Thymus (tissue), 11 donors: ENCODE results near the gene IGSF23. TPM values are rescaled to one million over a fixed set of nuclear protein-coding genes. Genes with fewer than 3 reads are reported as not detected.
A peak's percentile ranks its signal among the peaks of the same experiment; 100 is the strongest.
"Not testable (repeated sequence)": the region's sequence is repeated elsewhere in the genome, so short reads cannot be mapped to it uniquely, and the experiment has no call there.

ENCODE experiments used
- DNase-seq, 9 donors: peaks; one replicate each; pipeline ENCODE4 v3.0.0-alpha.2; 2013; ENCODE audit warnings: low spot score in 9 of 9, low read depth in 6 of 9, missing footprints in 1 of 9
- H3K27ac ChIP-seq, 2 donors: one replicate each; pipeline ENCODE4 v1.5.1; 2013; ENCODE audit warnings: control low read depth in 1 of 2, low read depth in 1 of 2, low read length in 1 of 2, mild to moderate bottlenecking in 1 of 2, moderate library complexity in 1 of 2
- H3K27me3 ChIP-seq, 2 donors: one replicate each; pipeline ENCODE4 v1.5.1; 2013; ENCODE audit warnings: low read length in 1 of 2; ENCODE audit not compliant: control insufficient read depth in 2 of 2, insufficient read depth in 1 of 2
- H3K36me3 ChIP-seq, 2 donors: one replicate each; pipeline ENCODE4 v1.5.1; 2013; ENCODE audit warnings: low read length in 1 of 2, mild to moderate bottlenecking in 1 of 2, moderate library complexity in 1 of 2; ENCODE audit not compliant: control insufficient read depth in 2 of 2, insufficient read depth in 2 of 2
- H3K4me1 ChIP-seq, 2 donors: one replicate each; pipeline ENCODE4 v1.5.1; 2013; ENCODE audit warnings: low read length in 2 of 2; ENCODE audit not compliant: control insufficient read depth in 2 of 2, insufficient read depth in 2 of 2
- H3K4me3 ChIP-seq, 2 donors: one replicate each; pipeline ENCODE4 v1.5.1; 2013; ENCODE audit warnings: low read length in 2 of 2, control low read depth in 1 of 2, mild to moderate bottlenecking in 1 of 2
- H3K9me3 ChIP-seq, 2 donors: one replicate each; pipeline ENCODE4 v1.5.1; 2013; ENCODE audit warnings: low read length in 1 of 2, mild to moderate bottlenecking in 1 of 2; ENCODE audit not compliant: control insufficient read depth in 2 of 2, insufficient read depth in 1 of 2
- WGBS: extraction: QIAGEN DNeasy Blood & Tissue Kit; methylation state at CpG from one replicate; pipeline ENCODE4 v1.1.7; 2013; 5-methylcytosine and 5-hydroxymethylcytosine counted together
- polyA plus RNA-seq: library from polyadenylated mRNA; stranded (reverse); fragments of 200-250 nt; gene quantifications from one replicate; pipeline ENCODE4 v1.2.3, GENCODE V29; 2013
- total RNA-seq: library from RNA; stranded (reverse); fragments of 120-200 nt; gene quantifications from one replicate; pipeline ENCODE4 v1.2.4, GENCODE V29; 2013
- donor health status: healthy.

Gene IGSF23
- total and polyA plus RNA-seq, 2 donors, result 0.05 to 0.14 TPM

- WGBS, result 87% methylated on average over 1 of the region's 1 CpG
- Histone ChIP-seq H3K4me1 (no peaks in the 10 kb centered on the region), H3K36me3 (no peaks in the 10 kb centered on the region), H3K27me3 (no peaks in the 10 kb centered on the region), H3K27ac (no peak overlapping the region), H3K4me3 (no peak overlapping the region), H3K9me3 (no peaks in the 10 kb centered on the region)
- no peak for DNase-seq
Observed at GRCh38 chr19:44605547-44605946, 7.8 kb upstream of the IGSF23 start.

- WGBS, result 11% methylated on average over 2 of the region's 2 CpGs
- no peaks in the 10 kb centered on the region for H3K9me3 ChIP-seq
- no peaks in the 10 kb centered on the region for H3K4me1 ChIP-seq
- H3K36me3 ChIP-seq, result no peaks in the 10 kb centered on the region
- peak in 2 of 9 donors; percentile 2 to 18 for DNase-seq
- H3K27me3 ChIP-seq, result no peaks in the 10 kb centered on the region
- H3K4me3 ChIP-seq, result no peak overlapping the region
- H3K27ac ChIP-seq, result no peak overlapping the region
Observed at GRCh38 chr19:44607049-44607448, 6.3 kb upstream of the IGSF23 start.

- Histone ChIP-seq H3K9me3 (no peaks in the 10 kb centered on the region), H3K4me3 (no peak overlapping the region), H3K4me1 (no peaks in the 10 kb centered on the region), H3K36me3 (no peaks in the 10 kb centered on the region), H3K27ac (no peak overlapping the region), H3K27me3 (no peaks in the 10 kb centered on the region)
- WGBS, result 86% methylated on average over 3 of the region's 3 CpGs
- no peak for DNase-seq
Observed at GRCh38 chr19:44607917-44608316, 5.4 kb upstream of the IGSF23 start.

- H3K36me3 ChIP-seq, result no peaks in the 10 kb centered on the region
- H3K27ac ChIP-seq, result no peak overlapping the region
- no peak for DNase-seq
- H3K4me1 ChIP-seq, result no peaks in the 10 kb centered on the region
- no peaks in the 10 kb centered on the region for H3K27me3 ChIP-seq
- no peaks in the 10 kb centered on the region for H3K9me3 ChIP-seq
- H3K4me3 ChIP-seq, result no peak overlapping the region
- 63% methylated on average over 7 of the region's 7 CpGs for WGBS
Observed at GRCh38 chr19:44608391-44608821, 5.0 kb upstream of the IGSF23 start.

GRCh38 chr19:44609219-44609618 lies 4.1 kb upstream of the IGSF23 start:
- Histone ChIP-seq H3K4me1 (no peaks in the 10 kb centered on the region), H3K4me3 (no peak overlapping the region), H3K27ac (no peak overlapping the region), H3K27me3 (no peaks in the 10 kb centered on the region), H3K9me3 (no peaks in the 10 kb centered on the region), H3K36me3 (no peaks in the 10 kb centered on the region)
- WGBS, result 95% methylated on average over 5 of the region's 5 CpGs
- DNase-seq, result no peak

GRCh38 chr19:44610497-44610896 lies 2.9 kb upstream of the IGSF23 start:
- 92% methylated on average over 5 of the region's 5 CpGs for WGBS
- not testable (repeated sequence) for H3K27me3 ChIP-seq, DNase-seq, H3K36me3 ChIP-seq, H3K4me1 ChIP-seq, H3K9me3 ChIP-seq, H3K27ac ChIP-seq, H3K4me3 ChIP-seq

GRCh38 chr19:44611812-44612295 lies 1.5 kb upstream of the IGSF23 start:
- Histone ChIP-seq H3K4me1 (no peaks in the 10 kb centered on the region), H3K27ac (no peak overlapping the region), H3K36me3 (no peaks in the 10 kb centered on the region), H3K27me3 (no peaks in the 10 kb centered on the region), H3K4me3 (no peak overlapping the region), H3K9me3 (no peaks in the 10 kb centered on the region)
- DNase-seq, result no peak
- WGBS, result 99% methylated on average over 2 of the region's 2 CpGs

- no peak overlapping the region for H3K4me3 ChIP-seq
- H3K4me1 ChIP-seq, result no peaks in the 10 kb centered on the region
- no peaks in the 10 kb centered on the region for H3K9me3 ChIP-seq
- no peaks in the 10 kb centered on the region for H3K27me3 ChIP-seq
- no peak overlapping the region for H3K27ac ChIP-seq
- DNase-seq, result no peak
- WGBS, result 97% methylated on average over 10 of the region's 10 CpGs
- no peaks in the 10 kb centered on the region for H3K36me3 ChIP-seq
Observed at GRCh38 chr19:44614313-44614712, 950 bp downstream of the IGSF23 start.

GRCh38 chr19:44615863-44616247 lies 2.5 kb downstream of the IGSF23 start:
- WGBS, result 41% methylated on average over 5 of the region's 5 CpGs
- H3K4me1 ChIP-seq, result no peaks in the 10 kb centered on the region
- no peaks in the 10 kb centered on the region for H3K9me3 ChIP-seq
- no peaks in the 10 kb centered on the region for H3K27me3 ChIP-seq
- DNase-seq, result no peak
- H3K27ac ChIP-seq, result no peak overlapping the region
- H3K36me3 ChIP-seq, result no peaks in the 10 kb centered on the region
- H3K4me3 ChIP-seq, result no peak overlapping the region
